Activated CD4-positive, alpha-beta T cell treated with anti-CD3 and anti-CD28 coated beads, Interleukin-10, Interleukin-2, amounts not matched to agents 100 ng/mL and 50 ng/mL, durations not matched to agents 16 hours and 8 hours (primary cell): ENCODE measurements around the gene POU4F3.
A peak's percentile ranks its signal among the peaks of the same experiment; 100 is the strongest.
"Not testable (repeated sequence)": the region's sequence is repeated elsewhere in the genome, so short reads cannot be mapped to it uniquely, and the experiment has no call there.

Experiments used
- DNase-seq: peaks from one replicate; pipeline ENCODE4 v3.0.0-alpha.2; 2020

Gene POU4F3, protein sequence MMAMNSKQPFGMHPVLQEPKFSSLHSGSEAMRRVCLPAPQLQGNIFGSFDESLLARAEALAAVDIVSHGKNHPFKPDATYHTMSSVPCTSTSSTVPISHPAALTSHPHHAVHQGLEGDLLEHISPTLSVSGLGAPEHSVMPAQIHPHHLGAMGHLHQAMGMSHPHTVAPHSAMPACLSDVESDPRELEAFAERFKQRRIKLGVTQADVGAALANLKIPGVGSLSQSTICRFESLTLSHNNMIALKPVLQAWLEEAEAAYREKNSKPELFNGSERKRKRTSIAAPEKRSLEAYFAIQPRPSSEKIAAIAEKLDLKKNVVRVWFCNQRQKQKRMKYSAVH

DNA sequence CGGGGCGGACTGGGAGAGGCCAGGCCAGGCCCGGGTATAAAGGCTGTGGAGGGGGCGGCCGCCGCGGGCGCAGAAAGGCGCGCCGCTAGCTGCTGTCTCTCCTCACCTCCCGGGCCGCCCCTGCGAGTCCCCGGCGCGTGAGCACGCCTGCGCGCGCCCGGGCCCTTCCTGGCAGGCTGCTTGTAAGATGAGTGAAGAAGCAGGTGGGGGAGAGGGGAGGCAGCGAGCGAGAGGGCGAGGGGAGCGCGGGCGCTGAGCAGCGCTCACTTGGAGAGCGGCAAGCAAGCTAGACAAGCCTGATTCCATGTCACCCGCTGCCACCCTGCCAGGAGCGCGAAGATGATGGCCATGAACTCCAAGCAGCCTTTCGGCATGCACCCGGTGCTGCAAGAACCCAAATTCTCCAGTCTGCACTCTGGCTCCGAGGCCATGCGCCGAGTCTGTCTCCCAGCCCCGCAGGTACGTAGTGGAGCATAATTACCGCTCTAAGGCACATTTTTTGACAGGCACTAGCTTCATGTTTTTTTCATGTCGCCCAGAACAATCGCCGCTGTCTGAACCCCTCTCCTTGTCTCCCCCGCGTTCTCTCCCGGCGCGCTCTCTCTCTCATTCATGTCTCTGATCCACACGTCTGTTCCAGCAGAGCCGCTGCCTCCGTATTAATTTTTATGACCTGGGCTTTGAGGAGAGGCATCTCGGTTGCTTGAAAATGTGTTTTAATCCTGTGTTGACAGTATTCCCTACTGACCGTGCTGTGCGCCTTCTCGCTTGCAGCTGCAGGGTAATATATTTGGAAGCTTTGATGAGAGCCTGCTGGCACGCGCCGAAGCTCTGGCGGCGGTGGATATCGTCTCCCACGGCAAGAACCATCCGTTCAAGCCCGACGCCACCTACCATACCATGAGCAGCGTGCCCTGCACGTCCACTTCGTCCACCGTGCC is at the start of gene POU4F3:
Gene POU4F3, plus strand, starts transcription at position 66 of the 941 bp plus-strand sequence. Its CDS starts 274 bp downstream, at position 340.
- DNase-seq = no peak

GRCh38 chr5:146290318-146290717 is 48.3 kb upstream of the POU4F3 start:
- no peak for DNase-seq

DNA sequence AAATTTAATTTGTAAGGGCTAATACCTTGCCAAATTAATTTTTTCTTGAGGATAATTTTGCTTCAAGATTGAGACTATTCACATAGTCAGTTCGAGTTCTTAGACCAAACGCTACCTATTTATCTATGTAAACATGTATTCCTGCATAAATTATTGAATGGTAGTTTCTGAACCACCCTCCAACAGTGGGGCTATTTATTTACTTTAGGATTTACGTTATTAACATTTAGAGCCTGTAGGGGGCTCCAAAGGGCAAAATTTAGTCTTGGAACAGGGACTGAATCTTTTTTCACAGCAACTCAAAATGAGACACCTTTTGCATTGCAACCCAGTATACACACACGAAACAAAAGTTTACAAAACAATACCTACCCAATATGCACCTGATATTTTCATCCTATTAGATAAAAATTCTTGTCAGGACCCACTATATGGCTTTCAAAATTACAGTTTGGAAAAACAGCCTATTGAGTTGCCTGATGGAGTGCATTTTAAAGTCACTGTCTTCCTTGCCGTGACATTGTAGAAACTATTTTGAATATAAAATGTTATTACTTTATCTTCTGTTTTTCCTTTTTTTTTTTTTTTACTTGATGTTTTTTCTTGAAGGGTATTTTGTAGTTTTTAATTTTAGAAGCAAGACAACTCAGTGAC is 47.1 kb upstream of the POU4F3 start:
- peak; percentile 52 for DNase-seq

- DNase-seq = no peak
These were observed 42.4 kb upstream of the POU4F3 start for GRCh38 chr5:146296245-146296644.

- DNase-seq = not testable (repeated sequence)
These were observed 39.7 kb upstream of the POU4F3 start for GRCh38 chr5:146298920-146299319.

GRCh38 chr5:146301626-146302025 is 37.0 kb upstream of the POU4F3 start:
- no peak for DNase-seq

- no peak for DNase-seq
These were observed 36.2 kb upstream of the POU4F3 start for GRCh38 chr5:146302406-146302805.

- DNase-seq = no peak
These were observed 31.8 kb upstream of the POU4F3 start for GRCh38 chr5:146306838-146307237.

- no peak for DNase-seq
These were observed 30.8 kb upstream of the POU4F3 start for GRCh38 chr5:146307796-146308195.

GRCh38 chr5:146310540-146310939 is 28.1 kb upstream of the POU4F3 start:
- no peak for DNase-seq

DNA sequence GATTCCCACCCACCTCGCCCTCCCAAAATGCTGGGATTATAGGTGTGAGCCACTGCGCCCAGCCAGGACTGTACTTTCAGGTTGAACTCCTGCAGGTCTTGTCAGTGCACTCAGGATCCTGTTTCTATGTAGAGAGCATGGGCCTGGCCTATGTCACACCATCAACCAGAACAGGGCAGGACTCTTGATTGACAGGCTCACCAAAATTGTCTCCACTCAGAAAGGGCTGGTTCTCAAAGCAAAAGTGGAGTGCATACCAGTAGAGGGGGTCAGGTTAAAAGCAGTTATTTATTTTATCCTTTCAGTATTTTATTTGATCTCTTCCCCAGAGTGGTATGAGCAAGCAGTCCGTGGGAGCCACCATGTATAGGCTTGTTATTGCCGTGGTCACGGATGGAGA is 27.4 kb upstream of the POU4F3 start:
- no peak for DNase-seq

DNA sequence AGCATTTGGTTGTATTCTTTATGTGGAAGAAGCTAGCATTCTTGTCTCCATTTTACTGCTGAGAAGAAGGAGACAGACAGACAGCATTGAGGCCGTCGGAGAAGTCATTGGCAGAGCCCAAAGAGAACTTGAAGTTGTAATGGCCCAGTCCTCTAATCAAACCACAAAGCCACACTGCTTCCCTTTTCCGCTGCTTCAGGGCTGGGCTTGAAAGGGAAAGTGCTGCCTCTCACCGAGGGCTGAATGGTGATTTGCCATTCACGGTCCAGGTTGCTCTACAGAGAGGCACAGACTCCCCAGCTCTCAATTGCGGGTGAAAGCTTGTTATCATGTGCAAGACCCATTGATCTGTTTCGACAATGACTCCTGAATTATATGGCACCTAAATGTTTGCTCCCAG is 25.6 kb upstream of the POU4F3 start:
- no peak for DNase-seq

GRCh38 chr5:146321571-146321970 is 17.1 kb upstream of the POU4F3 start:
- DNase-seq = peak; percentile 5

- DNase-seq = no peak
These were observed 11.3 kb upstream of the POU4F3 start for GRCh38 chr5:146327257-146327870.

GRCh38 chr5:146327989-146328388 is 10.7 kb upstream of the POU4F3 start:
- DNase-seq = no peak

- no peak for DNase-seq
These were observed 8.9 kb upstream of the POU4F3 start for GRCh38 chr5:146329697-146330096.

- no peak for DNase-seq
These were observed 7.2 kb upstream of the POU4F3 start for GRCh38 chr5:146331423-146331822.

DNA sequence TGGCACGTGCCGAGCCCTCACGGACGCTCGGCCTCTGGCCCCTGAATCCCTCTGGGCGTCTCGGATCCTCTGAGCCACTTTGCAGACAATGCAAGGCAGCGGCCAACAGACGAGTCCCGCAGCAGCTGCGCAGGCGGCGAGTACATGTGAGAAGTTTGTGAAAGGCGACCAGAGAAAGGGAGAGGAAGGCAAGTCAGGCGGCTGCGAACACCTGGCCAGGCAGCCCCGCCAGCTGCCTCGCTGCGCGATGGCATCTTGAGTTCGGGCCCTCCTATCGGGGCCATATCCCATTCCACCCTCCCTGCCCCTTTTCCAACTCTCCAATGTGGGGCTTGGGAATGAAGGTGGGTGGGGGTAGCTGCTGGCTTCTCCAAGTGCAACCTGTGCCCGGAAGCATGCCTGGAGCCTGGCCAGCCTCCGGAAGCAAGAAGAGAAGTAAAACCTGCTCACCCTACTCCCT is 4.5 kb upstream of the POU4F3 start:
- DNase-seq = no peak

GRCh38 chr5:146336197-146336596 is 2.4 kb upstream of the POU4F3 start:
- DNase-seq = no peak

DNA sequence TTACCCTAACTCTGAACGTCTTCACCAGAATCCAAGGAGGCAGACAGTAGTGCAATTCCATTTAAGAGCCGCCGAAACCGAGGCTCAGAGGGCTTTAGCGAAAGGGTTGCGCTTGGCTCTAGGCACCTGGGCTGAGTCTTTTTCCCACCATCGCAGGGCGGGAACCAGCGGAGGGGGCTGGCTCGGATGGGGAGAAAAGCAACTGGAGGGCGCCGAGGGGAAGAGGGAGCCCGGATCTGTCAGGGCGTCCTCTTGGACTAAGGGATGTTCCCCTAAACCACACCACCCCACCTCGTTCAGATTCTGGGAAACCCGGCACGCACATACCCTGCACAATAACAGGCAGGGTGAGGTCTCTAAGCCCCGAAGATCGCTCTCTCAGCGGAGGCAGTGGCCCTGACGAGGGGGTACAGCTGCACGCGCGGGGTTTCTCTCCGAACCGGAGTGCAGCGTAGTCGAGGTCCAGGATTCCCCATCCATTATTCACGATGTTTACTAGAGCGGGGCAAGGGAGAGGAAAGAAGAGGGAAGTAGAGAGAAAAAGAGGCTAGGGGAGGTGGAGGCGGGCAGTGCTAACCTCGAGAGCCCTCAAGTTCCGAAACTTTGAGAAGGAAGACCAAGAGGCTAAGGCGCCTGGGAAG is 1.3 kb upstream of the POU4F3 start:
- no peak for DNase-seq

DNA sequence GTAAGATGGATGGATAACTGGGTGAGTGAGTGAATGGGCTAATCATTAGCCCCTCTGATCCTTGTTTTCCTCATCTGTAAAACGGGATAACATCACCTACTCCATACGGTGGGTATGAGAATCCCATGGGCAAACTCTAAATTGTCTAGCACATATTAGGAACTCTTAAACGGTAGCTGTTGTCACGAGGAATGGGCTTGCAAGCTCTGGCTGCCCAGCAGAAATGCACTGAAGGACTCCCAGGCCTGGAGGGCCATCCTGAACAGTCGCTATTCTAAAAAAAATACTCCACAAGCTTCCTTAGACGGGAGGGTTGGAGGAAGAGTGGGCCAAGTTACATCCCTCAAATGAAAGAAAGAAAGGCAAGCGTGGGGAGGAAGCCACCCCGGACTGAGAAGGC is 711 bp upstream of the POU4F3 start:
- DNase-seq = no peak

DNA sequence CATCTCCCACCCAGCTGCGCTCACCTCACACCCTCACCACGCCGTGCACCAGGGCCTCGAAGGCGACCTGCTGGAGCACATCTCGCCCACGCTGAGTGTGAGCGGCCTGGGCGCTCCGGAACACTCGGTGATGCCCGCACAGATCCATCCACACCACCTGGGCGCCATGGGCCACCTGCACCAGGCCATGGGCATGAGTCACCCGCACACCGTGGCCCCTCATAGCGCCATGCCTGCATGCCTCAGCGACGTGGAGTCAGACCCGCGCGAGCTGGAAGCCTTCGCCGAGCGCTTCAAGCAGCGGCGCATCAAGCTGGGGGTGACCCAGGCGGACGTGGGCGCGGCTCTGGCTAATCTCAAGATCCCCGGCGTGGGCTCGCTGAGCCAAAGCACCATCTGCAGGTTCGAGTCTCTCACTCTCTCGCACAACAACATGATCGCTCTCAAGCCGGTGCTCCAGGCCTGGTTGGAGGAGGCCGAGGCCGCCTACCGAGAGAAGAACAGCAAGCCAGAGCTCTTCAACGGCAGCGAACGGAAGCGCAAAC is 1.1 kb downstream of the POU4F3 start:
- DNase-seq = no peak
